CD4-positive, alpha-beta T cell treated with Interleukin-17A for 1 hour (primary cell): ENCODE measurements around the gene FBXW10.
"Not testable (repeated sequence)": the region's sequence is repeated elsewhere in the genome, so short reads cannot be mapped to it uniquely, and the experiment has no call there.

Experiments used
- DNase-seq: peaks from one replicate; pipeline ENCODE4 v3.0.0-alpha.2; 2020

Gene FBXW10

GRCh38 chr17:18755969-18756368, 12.1 kb downstream of the FBXW10 start:
- DNase-seq = not testable (repeated sequence)

- DNase-seq = not testable (repeated sequence)
Measured at GRCh38 chr17:18757368-18758044, 13.7 kb downstream of the FBXW10 start.

DNA sequence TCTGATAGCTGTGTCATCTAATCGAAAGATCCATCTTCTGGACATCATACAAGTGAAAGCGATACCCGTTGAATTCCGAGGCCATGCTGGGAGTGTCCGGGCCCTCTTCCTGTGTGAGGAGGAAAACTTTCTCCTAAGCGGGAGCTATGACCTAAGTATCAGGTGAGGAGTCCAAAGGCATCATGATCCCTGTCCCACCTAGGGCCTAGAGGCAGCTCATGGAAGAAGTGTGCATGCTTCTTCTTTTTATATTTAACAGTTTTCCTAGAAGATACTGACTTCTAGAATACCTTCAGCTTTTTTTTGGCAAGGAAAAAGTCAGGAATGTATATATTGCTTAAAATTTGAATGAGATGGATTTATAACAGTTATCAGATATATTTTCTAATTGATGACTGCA, 14.5 kb downstream of the FBXW10 start:
- not testable (repeated sequence) for DNase-seq

GRCh38 chr17:18760221-18760620, 16.4 kb downstream of the FBXW10 start:
- DNase-seq = not testable (repeated sequence)

- not testable (repeated sequence) for DNase-seq
Measured at GRCh38 chr17:18770572-18770971, 26.7 kb downstream of the FBXW10 start.

DNA sequence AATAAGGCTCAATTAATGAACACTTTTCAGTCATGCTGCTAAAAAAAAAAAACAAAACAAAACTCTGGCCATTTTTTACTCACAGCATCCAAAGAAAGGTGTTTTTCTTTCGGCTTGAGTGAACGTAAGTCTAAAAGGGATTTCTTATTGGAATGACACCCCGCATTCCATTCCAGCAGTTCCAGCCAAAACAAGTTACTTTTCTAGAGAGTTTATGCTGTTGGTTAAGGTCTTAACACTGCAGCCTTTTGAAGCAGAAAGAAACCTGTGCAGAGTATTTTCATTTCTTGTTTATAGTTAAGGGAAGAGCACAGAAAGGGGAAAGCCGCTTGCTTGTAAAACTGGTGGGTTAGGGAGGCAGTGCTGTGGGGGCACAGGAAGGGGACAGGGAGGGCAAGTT, 27.2 kb downstream of the FBXW10 start:
- not testable (repeated sequence) for DNase-seq

DNA sequence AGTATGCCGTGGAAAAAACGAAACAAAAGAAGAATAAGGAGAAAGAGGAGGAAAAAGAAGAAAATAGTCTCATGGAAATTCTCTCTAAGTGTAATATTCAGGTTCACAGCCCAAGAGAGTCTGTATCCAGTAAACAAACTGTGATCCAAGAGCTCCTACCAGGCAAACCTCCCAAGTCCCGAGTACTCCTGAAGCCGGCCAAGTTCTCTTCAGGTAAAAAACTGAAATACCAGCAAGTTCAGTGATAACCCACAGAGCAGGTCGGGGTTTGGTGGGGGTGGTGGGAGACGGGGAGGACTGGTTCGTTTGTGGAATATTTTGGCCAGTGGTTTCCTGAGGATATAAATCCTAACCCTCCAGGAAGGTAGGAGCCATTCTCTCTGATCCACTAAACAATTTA, 28.6 kb downstream of the FBXW10 start:
- no peak for DNase-seq

GRCh38 chr17:18780991-18781718, 37.3 kb downstream of the FBXW10 start, which contains the start of gene TVP23B:
TSS of gene TVP23B (plus strand) at chr17:18781183. CDS start at chr17:18781294, 111 bp downstream.
- DNase-seq = peak; percentile 96

DNA sequence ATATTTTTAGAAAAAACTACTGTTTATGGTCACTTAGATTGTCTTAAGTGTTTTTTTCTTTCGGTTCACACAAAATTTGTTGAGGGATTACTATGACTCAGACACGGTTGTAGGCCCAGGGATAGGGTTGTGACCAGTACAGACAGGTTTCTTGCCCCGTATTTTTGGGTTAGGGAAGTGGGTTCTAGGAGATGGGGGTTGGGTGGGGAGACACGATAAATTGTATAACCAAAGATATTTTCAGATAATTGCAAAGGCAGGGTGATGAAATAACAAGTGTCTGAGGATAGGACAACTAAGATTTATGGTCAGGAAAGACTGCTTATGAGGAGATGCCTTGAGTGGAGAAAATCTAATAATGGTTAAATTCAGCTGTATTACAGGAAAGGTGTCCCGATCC, 38.0 kb downstream of the FBXW10 start:
- peak; percentile 22 for DNase-seq

- not testable (repeated sequence) for DNase-seq
Measured at GRCh38 chr17:18785933-18786332, 42.1 kb downstream of the FBXW10 start.

DNA sequence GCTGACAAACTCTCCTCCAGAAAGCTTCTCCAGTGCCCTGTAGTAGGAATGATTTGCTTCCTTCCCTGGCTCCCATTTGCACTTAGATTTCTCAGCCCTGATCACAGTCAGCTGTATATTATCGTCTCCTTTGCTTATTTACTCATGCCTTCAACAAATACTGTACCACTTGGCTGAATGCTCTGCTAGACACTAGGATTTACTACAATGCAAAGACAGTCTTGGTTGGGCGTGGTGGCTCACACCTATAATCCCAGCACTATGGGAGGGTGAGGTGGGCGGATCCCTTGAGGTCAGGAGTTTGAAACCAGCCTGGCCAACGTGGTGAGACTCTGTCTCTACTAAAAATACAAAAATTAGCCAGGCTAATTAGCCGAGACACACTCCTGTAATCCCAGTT, 43.0 kb downstream of the FBXW10 start:
- DNase-seq = not testable (repeated sequence)

- peak; percentile 45 for DNase-seq
Measured at GRCh38 chr17:18791402-18791801, 47.5 kb downstream of the FBXW10 start.

- not testable (repeated sequence) for DNase-seq
Measured at GRCh38 chr17:18794841-18795240, 51.0 kb downstream of the FBXW10 start.

DNA sequence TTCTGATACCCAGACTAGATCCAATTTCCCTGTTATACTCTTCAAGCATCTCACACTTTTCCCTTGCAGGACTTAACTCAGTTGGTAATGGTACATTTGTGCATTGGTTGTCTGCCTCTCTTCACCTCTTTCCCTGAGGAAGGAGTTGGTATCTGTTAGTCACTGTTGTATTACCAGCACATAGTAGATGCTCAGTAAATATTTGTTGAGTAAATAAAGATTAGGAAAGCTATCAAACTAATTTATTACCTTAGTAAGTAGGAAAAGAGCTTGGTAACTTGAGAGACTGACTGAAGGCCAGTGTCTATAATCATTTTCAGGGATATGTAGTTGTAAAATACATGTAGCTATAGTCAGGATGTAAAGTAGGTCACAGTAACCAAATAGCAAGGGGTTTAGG, 53.0 kb downstream of the FBXW10 start:
- not testable (repeated sequence) for DNase-seq

DNA sequence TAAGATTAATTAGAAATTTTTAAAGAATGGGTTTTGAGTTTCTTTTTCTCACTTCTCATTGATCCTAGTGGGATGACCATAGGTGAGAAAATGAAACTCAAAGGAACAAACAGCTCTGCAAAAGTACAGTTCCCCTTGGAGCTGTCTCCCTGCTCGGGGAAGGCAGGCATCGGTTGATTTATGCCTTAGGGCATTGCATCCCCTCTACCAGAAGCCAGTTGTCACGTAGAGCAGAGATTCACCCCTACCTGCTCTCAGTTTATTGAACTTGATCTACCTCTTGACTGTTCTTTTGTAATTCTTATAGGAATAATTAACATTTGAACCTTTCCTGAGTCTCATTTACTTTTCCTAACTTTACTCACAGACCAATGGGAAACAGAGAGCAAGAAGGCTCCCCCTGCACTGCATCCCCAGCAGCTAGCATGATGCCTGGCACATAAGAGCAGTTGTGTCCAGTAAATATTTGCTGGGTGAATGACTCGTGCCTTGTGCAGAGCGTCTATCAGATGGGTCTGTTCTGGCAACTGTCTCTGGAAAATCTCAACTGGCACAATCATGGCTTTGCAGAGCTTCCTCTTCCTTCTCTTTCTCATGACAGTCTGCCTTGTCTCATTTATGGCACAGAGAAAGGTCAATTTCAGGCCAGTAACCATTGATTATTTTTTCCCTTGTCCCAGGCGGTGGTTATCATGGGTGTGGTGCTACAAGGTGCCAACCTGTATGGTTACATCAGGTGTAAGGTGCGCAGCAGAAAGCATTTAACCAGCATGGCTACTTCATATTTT, 59.8 kb downstream of the FBXW10 start:
- not testable (repeated sequence) for DNase-seq

- DNase-seq = not testable (repeated sequence)
Measured at GRCh38 chr17:18815924-18816323, 72.1 kb downstream of the FBXW10 start.

DNA sequence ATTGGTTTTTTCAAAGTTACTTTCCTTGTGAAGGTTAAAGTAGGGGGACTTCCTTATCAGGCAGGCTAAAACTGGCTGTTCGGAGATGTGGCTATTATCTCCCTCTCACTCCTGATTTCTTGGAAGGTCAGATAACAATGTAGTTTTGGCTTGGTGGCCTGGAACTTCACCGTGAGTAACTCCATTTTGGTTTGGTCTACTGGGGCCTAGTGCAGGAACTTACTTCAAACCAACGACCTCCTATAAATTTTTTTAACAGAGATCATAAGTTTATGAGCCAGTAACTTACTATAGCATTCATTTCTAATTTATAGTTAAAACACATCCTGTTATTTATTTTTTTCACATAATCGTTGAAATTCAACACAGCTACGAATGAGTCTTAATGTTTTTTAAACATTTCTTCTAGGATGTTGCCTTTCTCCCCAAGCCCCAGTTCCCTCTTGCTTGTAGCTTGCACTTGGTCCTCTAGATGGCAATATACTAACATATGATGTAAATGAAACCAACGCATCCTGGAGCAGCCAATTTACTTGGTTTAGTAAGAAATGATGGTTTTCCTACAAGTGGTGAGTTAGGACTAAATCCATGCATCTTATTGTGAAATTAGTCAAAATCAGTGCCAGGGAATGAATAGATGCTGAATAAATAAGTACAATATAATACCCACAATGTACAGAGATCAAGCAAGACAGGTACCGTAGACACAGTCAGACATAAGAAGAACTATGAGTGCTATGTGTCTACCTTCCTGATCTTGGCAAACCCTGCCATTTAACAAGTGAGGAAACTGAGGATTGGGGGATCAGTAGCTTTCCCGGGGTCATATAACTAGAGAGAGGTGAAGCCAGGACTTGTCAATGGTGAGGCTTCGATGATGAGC, 72.9 kb downstream of the FBXW10 start:
- peak; percentile 77 for DNase-seq

DNA sequence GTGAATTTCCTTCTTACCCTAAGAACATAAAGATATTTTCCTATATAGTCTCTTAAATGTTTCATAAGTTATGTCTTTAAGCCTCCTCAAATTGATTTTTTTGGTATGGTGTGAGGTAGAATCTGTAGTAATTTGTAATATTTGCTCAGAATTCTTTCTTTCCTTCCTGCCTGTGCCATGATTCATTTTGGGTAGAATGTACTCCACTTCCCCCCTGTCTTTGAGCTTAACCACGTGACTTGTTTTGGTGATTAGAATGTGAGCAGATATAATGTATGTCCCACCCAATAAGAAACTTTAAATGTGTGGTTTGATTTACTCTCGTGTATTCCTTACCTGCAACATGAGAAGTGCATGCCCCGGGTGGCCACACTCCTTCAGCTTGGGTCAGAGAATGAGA, 77.6 kb downstream of the FBXW10 start:
- DNase-seq = not testable (repeated sequence)

DNA sequence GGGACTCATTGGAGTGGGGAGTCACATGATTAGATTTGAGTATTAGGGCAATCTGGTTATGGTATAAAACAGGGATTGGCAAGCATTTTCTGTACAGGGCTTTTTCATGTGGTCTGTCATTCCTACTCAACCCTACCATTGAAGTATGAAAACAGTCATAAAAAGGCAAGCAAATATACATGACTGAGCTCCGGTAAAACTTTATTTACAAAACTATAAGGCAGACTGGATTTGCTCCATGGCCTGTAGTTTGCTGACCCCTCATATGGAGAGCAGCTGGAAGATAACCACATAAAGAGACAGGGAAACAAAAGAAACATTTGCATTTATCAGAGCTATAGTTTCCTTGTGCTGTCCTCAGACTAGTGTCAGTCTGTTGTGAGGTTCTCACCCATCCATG, 83.8 kb downstream of the FBXW10 start:
- DNase-seq = not testable (repeated sequence)
